Glomerular endothelial cell (primary cell): ENCODE results near the gene GRHL1. TPM values are rescaled to one million over a fixed set of nuclear protein-coding genes. Genes with fewer than 3 reads are reported as not detected.

ENCODE experiments used
- DNase-seq: peaks from one replicate; pipeline ENCODE4 v3.0.0-alpha.2; 2011; ENCODE audit warnings: low read depth, low spot score; ENCODE audit errors: extremely low read depth
- total RNA-seq: library from RNA; depleted of rRNA; stranded (reverse); fragments of >200 nt; gene quantifications from 2 replicates; pipeline ENCODE4 v1.2.3, GENCODE V29; 2015

Gene GRHL1
- total RNA-seq, 1 donor from 2014 or later: 0.82 TPM

GRCh38 chr2:9991829-9992273 lies 40.4 kb downstream of the GRHL1 start:
- peak; percentile 36 for DNase-seq

GRCh38 chr2:9992427-9993187 lies 41.1 kb downstream of the GRHL1 start:
- DNase-seq: no peak

- DNase-seq: no peak
Observed at GRCh38 chr2:9993488-9994165, 42.1 kb downstream of the GRHL1 start.

GRCh38 chr2:9994462-9994861 lies 43.0 kb downstream of the GRHL1 start:
- no peak for DNase-seq

- DNase-seq: no peak
Observed at GRCh38 chr2:9995059-9995458, 43.6 kb downstream of the GRHL1 start.

GRCh38 chr2:9996321-9996720 lies 44.8 kb downstream of the GRHL1 start:
- DNase-seq: no peak

- DNase-seq: no peak
Observed at GRCh38 chr2:9997936-9998335, 46.4 kb downstream of the GRHL1 start.

GRCh38 chr2:9998916-9999654 lies 47.6 kb downstream of the GRHL1 start:
- no peak for DNase-seq

- no peak for DNase-seq
Observed at GRCh38 chr2:9999693-10000092, 48.2 kb downstream of the GRHL1 start.

- no peak for DNase-seq
Observed at GRCh38 chr2:10000541-10000940, 49.0 kb downstream of the GRHL1 start.

GRCh38 chr2:10001586-10001985 lies 50.1 kb downstream of the GRHL1 start:
- no peak for DNase-seq

- DNase-seq: no peak
Observed at GRCh38 chr2:10002109-10002508, 50.6 kb downstream of the GRHL1 start.

GRCh38 chr2:10002681-10003080 lies 51.2 kb downstream of the GRHL1 start:
- DNase-seq: no peak

GRCh38 chr2:10003206-10004125 lies 52.0 kb downstream of the GRHL1 start:
- no peak for DNase-seq

- no peak for DNase-seq
Observed at GRCh38 chr2:10004401-10004800, 52.9 kb downstream of the GRHL1 start.

GRCh38 chr2:10004836-10005235 lies 53.3 kb downstream of the GRHL1 start:
- no peak for DNase-seq

GRCh38 chr2:10005461-10006235 lies 54.2 kb downstream of the GRHL1 start:
- no peak for DNase-seq

- no peak for DNase-seq
Observed at GRCh38 chr2:10006236-10007161, 55.0 kb downstream of the GRHL1 start.

- no peak for DNase-seq
Observed at GRCh38 chr2:10007435-10007834, 55.9 kb downstream of the GRHL1 start.
